Hepatocyte (in vitro differentiated cells): Measurements from ENCODE around the gene SPTAN1.

Experiments
- CTCF ChIP-seq: fragments of 200-600 bp; sonication (generic); IDR thresholded peaks from 2 replicates; pipeline ENCODE4 v1.5.1; 2016; ENCODE audit warnings: antibody characterized with exemption, mild to moderate bottlenecking; ENCODE audit not compliant: poor library complexity
- EZH2phosphoT487 ChIP-seq: fragments of 200-600 bp; sonication (generic); IDR thresholded peaks from one replicate; pipeline ENCODE4 v1.6.1; 2018; ENCODE audit warnings: antibody characterized with exemption, mild to moderate bottlenecking, low read depth, moderate library complexity; ENCODE audit not compliant: unreplicated experiment, severe bottlenecking

GRCh38 chr9:128548876-128549275 lies 3.5 kb upstream of the SPTAN1 start:
- TF ChIP-seq CTCF (no peak), EZH2phosphoT487 (no peak)
